ENCODE results near the gene HOXD13. TPM values are rescaled to one million over a fixed set of nuclear protein-coding genes. Genes with fewer than 3 reads are reported as not detected.

The HOXD13 gene
- polyA plus RNA-seq, 1 donor from 2014 or later, result not detected

DNA sequence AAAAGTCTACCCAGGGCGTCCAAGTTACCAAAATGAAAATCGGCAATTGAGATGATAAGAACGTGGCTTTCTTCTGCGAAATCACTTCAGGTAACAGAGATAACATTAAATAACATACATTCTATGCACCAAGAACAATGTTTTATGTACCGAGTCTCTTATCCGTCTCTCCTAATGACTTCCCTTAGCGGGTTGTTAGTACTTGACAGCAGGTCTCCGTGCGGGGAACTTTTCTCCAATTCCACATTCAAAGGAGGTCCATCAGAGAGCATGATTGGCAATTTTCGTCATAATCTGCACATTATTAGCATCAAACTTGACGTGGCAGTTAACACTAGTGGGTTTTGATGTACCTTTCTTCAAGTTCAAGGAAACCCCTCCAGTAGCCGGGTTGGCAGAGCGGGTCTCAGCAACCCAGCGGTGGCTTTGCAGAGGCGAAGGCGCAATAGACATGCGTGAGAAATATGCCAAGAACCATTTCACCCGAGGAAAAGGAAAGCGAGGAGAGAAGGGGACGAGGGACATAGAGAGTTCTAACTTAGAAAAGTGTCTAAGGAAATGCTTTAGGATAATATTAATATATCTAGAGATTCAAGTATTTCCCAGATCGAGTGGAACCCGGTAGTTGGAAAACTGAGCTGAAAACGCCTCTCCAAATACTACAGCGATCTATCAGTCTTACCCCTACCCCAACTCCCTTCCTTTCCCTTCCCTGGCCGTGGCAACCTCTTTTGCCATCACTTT is 13.8 kb upstream of the HOXD13 start:
- TF ChIP-seq EP300 (conservative IDR thresholded peaks at IDR 0.05; ENCODE audit: poor library complexity, severe bottlenecking), result no peak
- TF ChIP-seq SMC3 (conservative IDR thresholded peaks at IDR 0.05; ENCODE audit: poor library complexity), result no peak
- TF ChIP-seq, protein P1, sequence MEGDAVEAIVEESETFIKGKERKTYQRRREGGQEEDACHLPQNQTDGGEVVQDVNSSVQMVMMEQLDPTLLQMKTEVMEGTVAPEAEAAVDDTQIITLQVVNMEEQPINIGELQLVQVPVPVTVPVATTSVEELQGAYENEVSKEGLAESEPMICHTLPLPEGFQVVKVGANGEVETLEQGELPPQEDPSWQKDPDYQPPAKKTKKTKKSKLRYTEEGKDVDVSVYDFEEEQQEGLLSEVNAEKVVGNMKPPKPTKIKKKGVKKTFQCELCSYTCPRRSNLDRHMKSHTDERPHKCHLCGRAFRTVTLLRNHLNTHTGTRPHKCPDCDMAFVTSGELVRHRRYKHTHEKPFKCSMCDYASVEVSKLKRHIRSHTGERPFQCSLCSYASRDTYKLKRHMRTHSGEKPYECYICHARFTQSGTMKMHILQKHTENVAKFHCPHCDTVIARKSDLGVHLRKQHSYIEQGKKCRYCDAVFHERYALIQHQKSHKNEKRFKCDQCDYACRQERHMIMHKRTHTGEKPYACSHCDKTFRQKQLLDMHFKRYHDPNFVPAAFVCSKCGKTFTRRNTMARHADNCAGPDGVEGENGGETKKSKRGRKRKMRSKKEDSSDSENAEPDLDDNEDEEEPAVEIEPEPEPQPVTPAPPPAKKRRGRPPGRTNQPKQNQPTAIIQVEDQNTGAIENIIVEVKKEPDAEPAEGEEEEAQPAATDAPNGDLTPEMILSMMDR (IDR thresholded peaks at IDR 0.05; ENCODE audit: poor library complexity, severe bottlenecking), result no peak
- TF ChIP-seq EZH2 (IDR thresholded peaks at IDR 0.05; ENCODE audit: borderline replicate concordance, insufficient read depth, low read length, poor library complexity, severe bottlenecking), result no peak
- TF ChIP-seq TAF1 (IDR thresholded peaks at IDR 0.05; ENCODE audit: low read depth), result no peak
- no peak for TF ChIP-seq MXI1 (conservative IDR thresholded peaks at IDR 0.05; ENCODE audit: poor library complexity, severe bottlenecking)
- no peak for TF ChIP-seq RAD21 (conservative IDR thresholded peaks at IDR 0.05)
- TF ChIP-seq, protein P2, sequence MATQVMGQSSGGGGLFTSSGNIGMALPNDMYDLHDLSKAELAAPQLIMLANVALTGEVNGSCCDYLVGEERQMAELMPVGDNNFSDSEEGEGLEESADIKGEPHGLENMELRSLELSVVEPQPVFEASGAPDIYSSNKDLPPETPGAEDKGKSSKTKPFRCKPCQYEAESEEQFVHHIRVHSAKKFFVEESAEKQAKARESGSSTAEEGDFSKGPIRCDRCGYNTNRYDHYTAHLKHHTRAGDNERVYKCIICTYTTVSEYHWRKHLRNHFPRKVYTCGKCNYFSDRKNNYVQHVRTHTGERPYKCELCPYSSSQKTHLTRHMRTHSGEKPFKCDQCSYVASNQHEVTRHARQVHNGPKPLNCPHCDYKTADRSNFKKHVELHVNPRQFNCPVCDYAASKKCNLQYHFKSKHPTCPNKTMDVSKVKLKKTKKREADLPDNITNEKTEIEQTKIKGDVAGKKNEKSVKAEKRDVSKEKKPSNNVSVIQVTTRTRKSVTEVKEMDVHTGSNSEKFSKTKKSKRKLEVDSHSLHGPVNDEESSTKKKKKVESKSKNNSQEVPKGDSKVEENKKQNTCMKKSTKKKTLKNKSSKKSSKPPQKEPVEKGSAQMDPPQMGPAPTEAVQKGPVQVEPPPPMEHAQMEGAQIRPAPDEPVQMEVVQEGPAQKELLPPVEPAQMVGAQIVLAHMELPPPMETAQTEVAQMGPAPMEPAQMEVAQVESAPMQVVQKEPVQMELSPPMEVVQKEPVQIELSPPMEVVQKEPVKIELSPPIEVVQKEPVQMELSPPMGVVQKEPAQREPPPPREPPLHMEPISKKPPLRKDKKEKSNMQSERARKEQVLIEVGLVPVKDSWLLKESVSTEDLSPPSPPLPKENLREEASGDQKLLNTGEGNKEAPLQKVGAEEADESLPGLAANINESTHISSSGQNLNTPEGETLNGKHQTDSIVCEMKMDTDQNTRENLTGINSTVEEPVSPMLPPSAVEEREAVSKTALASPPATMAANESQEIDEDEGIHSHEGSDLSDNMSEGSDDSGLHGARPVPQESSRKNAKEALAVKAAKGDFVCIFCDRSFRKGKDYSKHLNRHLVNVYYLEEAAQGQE (IDR thresholded peaks at IDR 0.05; ENCODE audit: borderline replicate concordance), result no peak
- Histone ChIP-seq H3K9me3 (ENCODE audit: low read length) (peaks cover under 1% of the 10 kb centered on the region), H3K27ac (ENCODE audit: low read length) (no peak overlapping the region), H4K20me1 (ENCODE audit: insufficient read depth) (no peaks in the 10 kb centered on the region), H3K9ac (ENCODE audit: low read length) (no peak overlapping the region), H3K9me2 (ENCODE audit: insufficient read depth, low read length) (no peaks in the 10 kb centered on the region), H3K4me2 (ENCODE audit: low read length) (no peak overlapping the region), H3F3A (ENCODE audit: insufficient read depth, low read length, poor library complexity, severe bottlenecking) (no peaks in the 10 kb centered on the region), H3K4me3 (ENCODE audit: low read length) (no peak overlapping the region), H3K79me2 (replicated peaks; ENCODE audit: insufficient read depth, low read length) (no peaks in the 10 kb centered on the region), H3K36me3 (ENCODE audit: insufficient read depth, low read length) (no peaks in the 10 kb centered on the region), H2AFZ (ENCODE audit: low read depth, low read length) (no peak overlapping the region), H3K27me3 (ENCODE audit: insufficient read depth, low read depth, low read length) (peaks cover 98% of the 10 kb centered on the region)

DNA sequence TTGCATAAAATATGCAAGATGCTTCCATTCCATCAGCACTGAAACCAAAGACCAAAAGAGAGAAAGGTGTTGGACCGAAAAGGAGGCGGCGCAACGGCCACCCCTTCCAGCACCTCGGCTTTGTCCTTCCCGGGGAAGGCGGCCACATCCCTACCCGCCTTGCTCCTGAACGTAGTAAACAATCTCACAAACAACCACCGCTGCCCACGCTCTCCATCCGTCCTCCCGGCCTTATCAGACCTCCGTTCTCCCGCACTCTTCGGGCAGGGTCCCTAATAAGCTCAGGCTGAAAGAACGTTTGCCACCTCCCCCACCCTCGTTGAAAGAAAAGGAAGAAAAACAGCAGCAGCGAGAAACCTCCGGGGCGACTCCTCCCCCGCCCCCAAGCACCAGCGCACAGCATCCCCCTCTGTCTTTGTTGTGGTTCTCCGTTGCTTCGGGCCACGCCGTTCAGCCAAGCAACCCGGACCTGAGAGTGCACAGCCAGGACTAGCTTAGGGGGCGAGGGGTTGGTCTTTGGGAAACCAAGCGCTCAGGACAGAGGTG is 13.2 kb upstream of the HOXD13 start:
- no peak overlapping the region for H3K27ac ChIP-seq (ENCODE audit: low read length)
- H3K79me2 ChIP-seq (replicated peaks; ENCODE audit: insufficient read depth, low read length), result no peaks in the 10 kb centered on the region
- no peaks in the 10 kb centered on the region for H3F3A ChIP-seq (ENCODE audit: insufficient read depth, low read length, poor library complexity, severe bottlenecking)
- H3K9me2 ChIP-seq (ENCODE audit: insufficient read depth, low read length), result no peaks in the 10 kb centered on the region
- H3K36me3 ChIP-seq (ENCODE audit: insufficient read depth, low read length), result no peaks in the 10 kb centered on the region
- no peaks in the 10 kb centered on the region for H4K20me1 ChIP-seq (ENCODE audit: insufficient read depth)
- no peak overlapping the region for H3K4me3 ChIP-seq (ENCODE audit: low read length)
- H3K4me2 ChIP-seq (ENCODE audit: low read length), result no peak overlapping the region
- no peak overlapping the region for H2AFZ ChIP-seq (ENCODE audit: low read depth, low read length)
- H3K27me3 ChIP-seq (ENCODE audit: insufficient read depth, low read depth, low read length), result peaks cover 98% of the 10 kb centered on the region
- no peak overlapping the region for H3K9ac ChIP-seq (ENCODE audit: low read length)
- TF ChIP-seq POLR2AphosphoS5 (IDR thresholded peaks at IDR 0.05), result peak; percentile 44
- TF ChIP-seq, protein P2 (IDR thresholded peaks at IDR 0.05; ENCODE audit: borderline replicate concordance), result no peak
- peak; percentile 88 for TF ChIP-seq EZH2 (IDR thresholded peaks at IDR 0.05; ENCODE audit: borderline replicate concordance, insufficient read depth, low read length, poor library complexity, severe bottlenecking)
- no peak for TF ChIP-seq EP300 (conservative IDR thresholded peaks at IDR 0.05; ENCODE audit: poor library complexity, severe bottlenecking)
- TF ChIP-seq TAF1 (IDR thresholded peaks at IDR 0.05; ENCODE audit: low read depth), result no peak
- TF ChIP-seq, protein P1 (IDR thresholded peaks at IDR 0.05; ENCODE audit: poor library complexity, severe bottlenecking), result no peak
- no peak for TF ChIP-seq SMC3 (conservative IDR thresholded peaks at IDR 0.05; ENCODE audit: poor library complexity)
- no peak for TF ChIP-seq MXI1 (conservative IDR thresholded peaks at IDR 0.05; ENCODE audit: poor library complexity, severe bottlenecking)
- TF ChIP-seq RAD21 (conservative IDR thresholded peaks at IDR 0.05), result no peak
- H3K9me3 ChIP-seq (ENCODE audit: low read length), result peaks cover 4% of the 10 kb centered on the region
